ENCODE measurements around the gene ESYT1. TPM values are rescaled to one million over a fixed set of nuclear protein-coding genes. Genes with fewer than 3 reads are reported as not detected.
A peak's percentile ranks its signal among the peaks of the same experiment; 100 is the strongest.
"Not testable (repeated sequence)": the region's sequence is repeated elsewhere in the genome, so short reads cannot be mapped to it uniquely, and the experiment has no call there.

ESYT1 gene
- total RNA-seq, 1 donor from 2014 or later: 36.2 TPM

GRCh38 chr12:56151672-56152131 is 23.6 kb downstream of the ESYT1 start:
- intact Hi-C loops (cut with DNase I): loop anchor here (2.0 kb wide), 1 partner anchor 23 kb away; the partner anchor contains the start of gene ESYT1
- DNase-seq (ENCODE audit: low spot score): no peak

- DNase-seq (ENCODE audit: low spot score): peak; percentile 96
- intact Hi-C loops (cut with DNase I): loop anchor here (2.0 kb wide), 1 partner anchor 23 kb away; the partner anchor contains the start of gene ESYT1
These were observed 24.2 kb downstream of the ESYT1 start, which contains the start of gene MYL6B for GRCh38 chr12:56152132-56152755. Gene MYL6B, plus strand, starts transcription at chr12:56152587. Its CDS starts 1,332 bp downstream, at chr12:56153919.

- no peak for DNase-seq (ENCODE audit: low spot score)
- intact Hi-C loops (cut with DNase I): loop anchor here (2.0 kb wide), 1 partner anchor 24 kb away; the partner anchor contains the start of gene ESYT1
These were observed 24.9 kb downstream of the ESYT1 start for GRCh38 chr12:56152756-56153677.

GRCh38 chr12:56153678-56154065 is 25.6 kb downstream of the ESYT1 start:
- intact Hi-C loops (cut with DNase I): loop anchor here (2.0 kb wide), 1 partner anchor 25 kb away; the partner anchor contains the start of gene ESYT1
- DNase-seq (ENCODE audit: low spot score): no peak

- no peak for DNase-seq (ENCODE audit: low spot score)
- intact Hi-C loops (cut with DNase I): no loop called here
These were observed 26.2 kb downstream of the ESYT1 start for GRCh38 chr12:56154246-56154771.

- intact Hi-C loops (cut with DNase I): no loop called here
- DNase-seq (ENCODE audit: low spot score): no peak
These were observed 26.8 kb downstream of the ESYT1 start for GRCh38 chr12:56154818-56155217.

GRCh38 chr12:56155256-56155845 is 27.3 kb downstream of the ESYT1 start:
- DNase-seq (ENCODE audit: low spot score): no peak

GRCh38 chr12:56156464-56157200 is 28.6 kb downstream of the ESYT1 start:
- intact Hi-C loops (cut with DNase I); DNase-seq (ENCODE audit: low spot score): not testable (repeated sequence)

More at GRCh38 chr12:56155256-56155845, 27.3 kb downstream of the ESYT1 start:
- intact Hi-C loops (cut with DNase I): no loop called here

GRCh38 chr12:56157201-56158028 is 29.3 kb downstream of the ESYT1 start:
- DNase-seq (ENCODE audit: low spot score): peak; percentile 80
- intact Hi-C loops (cut with DNase I): loop anchor here (2.0 kb wide), 3 partner anchors 31 to 39 kb away; partner anchors contain the start of genes SMARCC2 and ZC3H10

GRCh38 chr12:56158029-56158925 is 30.2 kb downstream of the ESYT1 start, which contains the start of gene MYL6:
Gene MYL6, plus strand, starts transcription at chr12:56158359. Its CDS starts 43 bp downstream, at chr12:56158402.
- peak; percentile 99 for DNase-seq (ENCODE audit: low spot score)
- intact Hi-C loops (cut with DNase I): loop anchor here (2.0 kb wide), 3 partner anchors 31 to 39 kb away; partner anchors contain the start of genes SMARCC2 and ZC3H10

GRCh38 chr12:56158926-56159461 is 30.9 kb downstream of the ESYT1 start:
- DNase-seq (ENCODE audit: low spot score): peak; percentile 92

GRCh38 chr12:56159482-56160192 is 31.6 kb downstream of the ESYT1 start:
- no peak for DNase-seq (ENCODE audit: low spot score)
- intact Hi-C loops (cut with DNase I): loop anchor here (2.0 kb wide), 3 partner anchors 29 to 41 kb away; partner anchors contain the start of genes SMARCC2 and ZC3H10

More at GRCh38 chr12:56158926-56159461, 30.9 kb downstream of the ESYT1 start:
- intact Hi-C loops (cut with DNase I): loop anchor here (2.0 kb wide), 3 partner anchors 30 to 40 kb away; partner anchors contain the start of genes SMARCC2 and ZC3H10

- no peak for DNase-seq (ENCODE audit: low spot score)
- intact Hi-C loops (cut with DNase I): no loop called here
These were observed 32.2 kb downstream of the ESYT1 start for GRCh38 chr12:56160193-56160763.

- intact Hi-C loops (cut with DNase I): no loop called here
- no peak for DNase-seq (ENCODE audit: low spot score)
These were observed 33.0 kb downstream of the ESYT1 start for GRCh38 chr12:56160894-56161689.

Data from cardiac septum (tissue), 1 donor.